Keratinocyte (primary cell): ENCODE results near the gene EXD2. TPM values are rescaled to one million over a fixed set of nuclear protein-coding genes. Genes with fewer than 3 reads are reported as not detected.

Experiments used
- DNase-seq: peaks from one replicate; pipeline ENCODE4 v3.0.0-alpha.2; 2011; ENCODE audit warnings: low read depth, missing footprints, low spot score
- FAIRE-seq: peaks from 2 replicates; lab custom pipeline; 2011; peaks lifted over from hg19 to GRCh38; lab: Jason Lieb, UNC
- H2AFZ ChIP-seq: 2 replicates; pipeline ENCODE4 v1.6.0; 2012; ENCODE audit warnings: low read length, control low read depth, inconsistent platforms; ENCODE audit not compliant: control insufficient read depth
- H3K27ac ChIP-seq: 2 replicates; pipeline ENCODE4 v1.5.1; 2011; ENCODE audit warnings: low read length; ENCODE audit not compliant: control insufficient read depth, insufficient read depth
- H3K27me3 ChIP-seq: 3 replicates; pipeline ENCODE4 v1.6.0; 2011; ENCODE audit warnings: low read length; ENCODE audit not compliant: control insufficient read depth, insufficient read depth; ENCODE audit errors: extremely low read depth
- H3K36me3 ChIP-seq, 2 experiments: 2 replicates in 1 of 2; 3 replicates in 1 of 2; pipeline ENCODE4 v1.5.1; 2011; ENCODE audit warnings: low read length in 2 of 2, mild to moderate bottlenecking in 1 of 2; ENCODE audit not compliant: control insufficient read depth in 2 of 2, insufficient read depth in 2 of 2; ENCODE audit errors: extremely low read depth in 1 of 2
- H3K4me1 ChIP-seq: 3 replicates; pipeline ENCODE4 v1.5.1; 2011; ENCODE audit warnings: low read length; ENCODE audit not compliant: control insufficient read depth, insufficient read depth; ENCODE audit errors: extremely low read depth
- H3K4me2 ChIP-seq: 3 replicates; pipeline ENCODE4 v1.6.0; 2011; ENCODE audit warnings: low read depth, low read length; ENCODE audit not compliant: control insufficient read depth, insufficient read depth; ENCODE audit errors: extremely low read depth
- H3K4me3 ChIP-seq, 3 experiments: fragments of 200-600 bp in 1 of 3; sonication (generic) in 1 of 3; 2 replicates in 2 of 3; 3 replicates in 1 of 3; pipeline ENCODE4 v1.5.1; 2011 to 2016; ENCODE audit warnings: low read length in 3 of 3, mild to moderate bottlenecking in 3 of 3, control low read depth in 2 of 3, inconsistent platforms in 1 of 3, low read depth in 1 of 3, mixed read lengths in 1 of 3, mixed run types in 1 of 3, moderate library complexity in 1 of 3; ENCODE audit not compliant: control insufficient read depth in 2 of 3, insufficient read depth in 2 of 3; ENCODE audit errors: extremely low read depth in 1 of 3
- H3K79me2 ChIP-seq: 2 replicates; pipeline ENCODE4 v1.6.0; 2012; ENCODE audit warnings: low read length; ENCODE audit not compliant: control insufficient read depth, insufficient read depth
- H3K9ac ChIP-seq: 3 replicates; pipeline ENCODE4 v1.6.0; 2011; ENCODE audit warnings: low read length; ENCODE audit not compliant: control insufficient read depth, insufficient read depth; ENCODE audit errors: extremely low read depth
- H3K9me1 ChIP-seq: 3 replicates; pipeline ENCODE4 v1.6.0; 2011; ENCODE audit warnings: low read length; ENCODE audit not compliant: control insufficient read depth, insufficient read depth; ENCODE audit errors: extremely low read depth
- H3K9me3 ChIP-seq: 2 replicates; pipeline ENCODE4 v1.5.1; 2012; ENCODE audit warnings: low read depth, low read length; ENCODE audit not compliant: control insufficient read depth
- H4K20me1 ChIP-seq: 3 replicates; pipeline ENCODE4 v1.6.0; 2011; ENCODE audit warnings: low read length; ENCODE audit not compliant: control insufficient read depth, insufficient read depth; ENCODE audit errors: extremely low read depth
- CTCF ChIP-seq, 3 experiments: IDR thresholded peaks in 1 of 3; conservative IDR thresholded peaks in 1 of 3; optimal IDR thresholded peaks in 1 of 3; 2 replicates in 2 of 3; 3 replicates in 1 of 3; pipeline versions ENCODE3 to v1.5.1; 2011; ENCODE audit warnings: low read length in 3 of 3, mild to moderate bottlenecking in 3 of 3, moderate library complexity in 2 of 3, control low read depth in 1 of 3, inconsistent platforms in 1 of 3; ENCODE audit not compliant: insufficient read depth in 2 of 3; ENCODE audit errors: extremely low read depth in 1 of 3
- EZH2 ChIP-seq: IDR thresholded peaks from one replicate; pipeline ENCODE4 v1.6.1; 2012; ENCODE audit warnings: inconsistent platforms, mild to moderate bottlenecking, low read length, moderate library complexity
- dilution Hi-C: fragments of 300-500 bp; cut with MboI; formaldehyde crosslinking; loops from one replicate; pipeline ENCODE4 v1.7.0; 2020; ENCODE audit warnings: low sequenced_read_pairs; ENCODE audit not compliant: extremely low pct_ligation_motif_present
- polyA plus RNA-seq, 5 experiments: library from polyadenylated mRNA; depleted of rRNA in 3 of 5; stranded (reverse) in 3 of 5; stranded (forward) in 1 of 5; unstranded in 1 of 5; fragments of >200 nt; gene quantifications; 1 replicate in 1 of 5; 2 replicates in 3 of 5; 3 replicates in 1 of 5; pipeline versions ENCODE4 v1.2.1 to v1.2.3, GENCODE V29; 2011 to 2012; ENCODE audit warnings: missing spikeins in 2 of 5, low read depth in 1 of 5, low replicate concordance in 1 of 5

The EXD2 gene
- polyA plus RNA-seq, 1 donor (not counting 4 experiments of a cell fraction or from before 2014, with no cell fraction given), result 22.7 TPM

DNA sequence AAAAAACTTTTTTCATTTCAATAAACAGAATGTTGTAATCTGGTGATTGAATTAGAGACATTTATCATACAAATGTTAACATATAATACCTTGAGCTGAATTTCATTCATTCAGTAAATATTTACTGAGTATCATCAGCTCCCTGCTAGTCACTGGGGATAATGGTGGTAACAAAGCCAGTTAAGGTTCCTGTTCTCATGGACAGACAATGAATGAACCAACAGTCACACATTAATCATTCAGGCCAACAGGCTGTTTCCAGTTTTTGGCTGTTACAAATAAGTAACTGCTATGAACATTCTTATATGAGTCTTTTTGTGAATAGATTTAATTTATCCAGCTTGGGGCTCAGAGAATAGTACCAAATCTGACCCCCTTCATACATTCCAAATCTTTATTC, 13.5 kb downstream of the EXD2 start:
- no peak overlapping the region for H3K4me3 ChIP-seq
- H4K20me1 ChIP-seq, result no peaks in the 10 kb centered on the region
- no peak for TF ChIP-seq EZH2
- TF ChIP-seq CTCF (optimal IDR thresholded peaks at IDR 0.05 in 1 of 3, IDR thresholded peaks at IDR 0.05 in 1 of 3, conservative IDR thresholded peaks at IDR 0.05 in 1 of 3; ENCODE audit: extremely low read depth in 1 of 3, insufficient read depth in 2 of 3, low read length in 3 of 3), result no peak
- peaks cover 7% of the 10 kb centered on the region for H3K79me2 ChIP-seq
- no peak overlapping the region for H3K4me2 ChIP-seq
- no peaks in the 10 kb centered on the region for H3K9me1 ChIP-seq
- FAIRE-seq (peak; percentile 75), DNase-seq (no peak)
- H3K27me3 ChIP-seq, result no peaks in the 10 kb centered on the region
- H2AFZ ChIP-seq, result no peak overlapping the region
- peaks cover 20% of the 10 kb centered on the region for H3K4me1 ChIP-seq
- peak overlapping the region; percentile 16 for H3K27ac ChIP-seq
- no peaks in the 10 kb centered on the region for H3K9me3 ChIP-seq
- dilution Hi-C loops, result no loop called here
- H3K9ac ChIP-seq, result no peak overlapping the region
- H3K36me3 ChIP-seq, result no peaks in the 10 kb centered on the region

DNA sequence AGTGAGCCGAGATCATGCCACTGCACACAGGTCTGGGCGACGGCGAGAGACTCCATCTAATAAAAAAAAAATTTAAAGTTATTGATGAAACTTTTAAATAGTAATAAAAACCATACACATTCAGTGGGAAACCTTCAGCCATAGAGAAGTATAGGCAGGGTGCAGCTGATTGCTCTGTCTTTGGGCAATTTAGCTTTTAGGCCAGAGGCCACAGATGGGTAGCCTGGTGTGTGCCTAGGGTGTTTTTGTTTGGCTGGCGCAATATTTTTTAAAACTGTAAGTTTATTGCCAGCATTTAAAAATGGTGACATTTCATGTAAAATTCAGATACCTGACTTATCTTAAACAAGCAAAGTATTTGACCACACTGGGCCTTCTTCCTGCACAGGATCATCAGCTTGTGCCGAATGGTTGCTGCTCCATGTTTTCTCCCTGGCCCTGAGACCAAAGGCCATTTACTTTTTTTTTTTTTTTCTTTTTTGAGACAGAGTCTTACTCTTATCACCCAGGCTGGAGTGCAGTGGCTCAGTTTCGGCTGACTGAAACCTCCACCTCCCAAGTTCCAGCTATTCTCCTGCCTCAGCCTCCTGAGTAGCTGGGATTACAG, 16.2 kb downstream of the EXD2 start:
- peaks cover 20% of the 10 kb centered on the region for H3K4me1 ChIP-seq
- H3K9me1 ChIP-seq, result no peaks in the 10 kb centered on the region
- no peaks in the 10 kb centered on the region for H3K9me3 ChIP-seq
- dilution Hi-C loops, result no loop called here
- no peak for FAIRE-seq
- no peak for DNase-seq
- no peaks in the 10 kb centered on the region for H4K20me1 ChIP-seq
- no peak overlapping the region for H3K9ac ChIP-seq
- no peak for TF ChIP-seq EZH2
- no peak overlapping the region for H3K27ac ChIP-seq
- H3K4me3 ChIP-seq, result no peak overlapping the region
- H3K36me3 ChIP-seq, result peaks cover 0 to 2% of the 10 kb centered on the region in 2 experiments
- no peak overlapping the region for H2AFZ ChIP-seq
- H3K4me2 ChIP-seq, result no peak overlapping the region
- no peaks in the 10 kb centered on the region for H3K27me3 ChIP-seq
- H3K79me2 ChIP-seq, result peaks cover 2% of the 10 kb centered on the region

GRCh38 chr14:69208666-69209065, 17.4 kb downstream of the EXD2 start:
- FAIRE-seq (peak; percentile 29), DNase-seq (no peak)
- Histone ChIP-seq H3K4me3 (no peak overlapping the region), H2AFZ (no peak overlapping the region), H3K27ac (no peak overlapping the region), H3K4me1 (peaks cover 20% of the 10 kb centered on the region), H3K9me1 (no peaks in the 10 kb centered on the region), H3K9ac (no peak overlapping the region), H3K36me3 (peaks cover 0 to 2% of the 10 kb centered on the region in 2 experiments), H3K79me2 (no peaks in the 10 kb centered on the region), H4K20me1 (no peaks in the 10 kb centered on the region), H3K9me3 (no peaks in the 10 kb centered on the region), H3K4me2 (no peak overlapping the region), H3K27me3 (no peaks in the 10 kb centered on the region)
- no peak for TF ChIP-seq EZH2
- TF ChIP-seq CTCF (optimal IDR thresholded peaks at IDR 0.05 in 1 of 3, IDR thresholded peaks at IDR 0.05 in 1 of 3, conservative IDR thresholded peaks at IDR 0.05 in 1 of 3; ENCODE audit: extremely low read depth in 1 of 3, insufficient read depth in 2 of 3, low read length in 3 of 3), result no peak
- dilution Hi-C loops, result no loop called here
